HG02642 (cell line): ENCODE results near the gene FSTL1.

Experiments used
- ATAC-seq: cut with Tn5 transposase; IDR thresholded peaks from one replicate; pipeline ENCODE4 v1.9.1; 2021; ENCODE audit warnings: mild to moderate bottlenecking; ENCODE audit not compliant: unreplicated experiment, poor library complexity

Gene FSTL1

DNA sequence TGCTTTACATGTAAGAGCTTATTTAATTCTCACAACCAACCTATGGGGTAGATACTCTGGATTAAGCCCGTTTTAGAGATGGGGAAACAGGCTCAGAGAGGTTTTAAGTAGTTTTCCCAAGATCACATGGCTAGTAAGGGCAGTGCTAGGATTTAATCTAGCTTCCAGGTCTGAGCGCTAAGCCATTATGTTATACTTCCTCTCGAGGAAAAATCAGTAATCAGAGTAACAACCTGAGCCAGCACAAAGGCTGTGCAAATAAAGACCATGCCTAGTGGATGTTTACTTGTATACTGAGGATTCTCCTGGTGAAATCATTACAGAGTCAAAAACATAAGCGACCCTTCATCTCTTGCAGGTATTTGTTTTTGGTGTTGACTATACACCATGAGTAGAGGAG, 9.0 kb downstream of the FSTL1 start:
- ATAC-seq: no peak

DNA sequence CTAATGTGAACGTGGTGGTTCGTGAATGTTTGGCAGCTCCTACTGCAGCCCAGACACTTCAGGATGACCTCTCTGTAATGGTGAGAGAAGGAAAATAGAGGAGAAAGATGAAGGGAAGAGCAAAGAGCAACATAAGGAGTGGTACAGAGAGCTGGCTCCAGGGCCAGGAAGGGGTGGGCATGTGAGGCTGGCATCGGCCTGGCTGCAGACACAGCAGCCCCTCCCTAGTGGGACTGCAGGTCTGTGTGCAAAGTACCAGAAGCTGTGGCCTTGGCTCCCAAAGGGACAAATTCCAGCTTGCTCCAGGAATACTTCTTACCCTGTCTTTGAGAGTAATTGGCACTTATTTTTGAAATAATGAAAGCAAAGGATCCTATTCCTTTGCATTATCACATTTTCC, 10.0 kb downstream of the FSTL1 start:
- no peak for ATAC-seq

DNA sequence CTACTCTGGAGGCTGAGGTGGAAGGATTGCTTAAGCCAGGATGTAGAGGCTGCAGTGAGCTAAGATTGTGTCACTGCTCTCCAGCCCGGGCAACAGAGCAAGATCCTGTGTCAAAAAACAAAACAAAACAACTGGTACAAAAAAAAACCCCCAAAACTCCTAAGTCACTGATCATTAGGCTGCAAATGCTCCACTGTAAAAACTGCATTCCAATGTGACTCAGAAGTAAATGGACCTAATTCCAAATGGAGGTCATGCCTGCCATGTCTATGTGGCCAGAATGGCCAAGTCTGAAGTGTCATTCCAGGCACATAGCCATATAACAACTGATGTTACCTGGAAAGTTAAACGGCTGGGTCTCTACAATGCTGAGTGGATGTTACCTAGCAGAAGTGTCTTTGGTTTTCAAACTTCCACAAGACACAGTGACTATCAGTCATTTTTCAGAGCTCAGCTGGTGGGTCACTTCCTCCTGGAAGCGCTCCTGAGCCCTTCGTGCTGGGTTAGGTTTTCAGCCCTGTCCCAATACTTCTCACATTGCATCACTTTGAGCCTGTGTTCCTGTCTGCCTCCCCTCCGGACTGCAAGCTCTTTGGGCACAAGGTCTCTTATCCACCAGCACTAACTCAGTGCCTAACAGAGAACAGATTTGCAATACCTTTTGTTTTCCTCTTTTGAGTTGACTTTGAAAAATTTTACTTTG, 10.6 kb downstream of the FSTL1 start:
- no peak for ATAC-seq

DNA sequence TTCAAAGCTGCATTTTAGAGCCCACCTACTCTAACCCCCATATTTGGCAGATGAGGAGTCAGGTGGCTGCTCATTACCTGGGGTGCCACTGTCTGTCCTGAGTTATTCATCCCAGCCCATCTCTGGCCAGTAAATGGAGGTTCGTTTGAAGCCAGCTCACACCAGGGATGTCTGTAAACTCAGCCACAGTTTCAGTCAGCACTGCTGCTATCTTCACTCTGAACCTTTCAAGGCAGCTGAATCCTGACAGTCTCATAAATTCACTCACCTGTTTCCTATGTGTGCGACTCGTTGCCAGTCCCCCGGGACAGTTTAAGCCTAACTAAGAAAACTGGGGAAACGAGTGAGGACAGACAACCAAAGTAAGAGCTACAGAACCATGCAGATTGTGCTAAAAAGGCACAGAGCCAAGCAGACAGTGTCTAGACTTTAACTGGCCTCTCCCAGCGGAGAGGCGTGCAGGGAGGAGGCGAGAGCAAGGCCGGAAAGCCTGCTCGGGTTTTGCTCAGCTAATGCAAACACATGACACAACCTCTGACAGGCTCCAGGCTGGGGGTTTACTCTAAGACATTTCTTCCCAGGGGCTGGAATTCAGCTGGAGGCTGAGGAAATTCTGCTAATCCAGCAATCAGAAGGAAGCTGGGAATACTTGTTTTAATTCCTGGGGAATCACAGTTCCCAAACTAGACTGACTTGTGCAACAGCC, 12.0 kb downstream of the FSTL1 start:
- ATAC-seq: no peak

DNA sequence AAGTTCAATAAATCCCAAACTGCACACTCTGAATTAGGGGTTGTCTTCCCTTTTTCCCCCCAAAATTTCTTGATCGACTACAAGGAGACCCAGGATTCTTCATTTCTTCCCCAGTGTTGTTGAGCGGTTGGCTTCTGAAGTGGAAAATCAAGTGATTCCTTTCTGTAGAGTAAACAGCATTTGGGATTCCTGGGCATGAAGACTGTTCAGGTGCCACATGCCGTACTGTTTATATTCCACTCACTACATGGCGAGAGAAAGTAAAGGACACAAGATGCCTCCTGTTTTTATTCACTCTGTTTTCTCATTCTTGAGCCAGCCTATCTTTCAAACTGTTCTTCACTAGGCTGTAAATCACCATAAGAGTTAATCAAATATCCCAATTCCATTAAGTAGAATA, 12.6 kb downstream of the FSTL1 start:
- no peak for ATAC-seq

DNA sequence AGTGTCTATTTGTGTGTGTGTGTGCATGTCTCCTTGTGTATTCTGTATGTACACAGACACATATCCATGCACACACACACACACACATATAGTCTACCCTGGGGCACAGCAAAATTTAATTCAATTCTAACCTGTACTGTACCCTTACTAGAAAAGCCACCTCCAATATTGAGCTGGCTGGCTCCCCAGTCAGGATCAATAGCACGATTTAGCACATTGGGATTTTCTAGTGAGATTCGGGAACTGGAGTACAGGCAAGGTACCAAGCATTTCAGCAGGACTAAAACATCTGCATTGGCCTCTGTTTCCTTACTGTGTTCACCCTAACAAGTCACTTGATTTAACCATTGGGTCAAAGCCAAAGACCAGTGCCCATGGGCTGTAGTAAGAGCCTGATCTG, 13.2 kb downstream of the FSTL1 start:
- ATAC-seq: no peak

DNA sequence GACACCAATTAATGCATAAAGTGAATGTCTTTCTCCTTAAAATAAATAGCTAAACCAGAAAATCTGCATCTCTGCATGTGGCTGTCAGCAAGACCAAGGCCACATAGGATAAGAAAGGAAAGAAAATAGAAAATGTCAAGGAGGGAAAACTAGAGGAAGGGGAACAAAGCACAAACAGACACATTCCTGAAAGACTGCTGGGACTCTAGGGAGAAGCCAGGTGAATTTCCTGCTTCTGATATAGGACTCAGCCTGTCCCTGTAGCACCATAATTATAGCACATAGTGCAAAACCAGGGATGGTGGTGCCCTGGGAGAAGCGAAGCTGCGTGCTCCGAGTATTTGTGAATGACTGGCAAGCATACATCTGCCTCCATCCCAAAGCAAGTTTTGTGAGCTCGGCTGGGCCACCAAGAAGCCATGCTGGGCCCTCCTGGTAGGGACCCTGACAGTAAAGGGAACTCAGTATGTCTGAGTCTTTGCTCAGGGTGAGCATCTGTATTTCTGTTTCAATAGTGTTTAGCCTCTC, 14.2 kb downstream of the FSTL1 start:
- no peak for ATAC-seq

DNA sequence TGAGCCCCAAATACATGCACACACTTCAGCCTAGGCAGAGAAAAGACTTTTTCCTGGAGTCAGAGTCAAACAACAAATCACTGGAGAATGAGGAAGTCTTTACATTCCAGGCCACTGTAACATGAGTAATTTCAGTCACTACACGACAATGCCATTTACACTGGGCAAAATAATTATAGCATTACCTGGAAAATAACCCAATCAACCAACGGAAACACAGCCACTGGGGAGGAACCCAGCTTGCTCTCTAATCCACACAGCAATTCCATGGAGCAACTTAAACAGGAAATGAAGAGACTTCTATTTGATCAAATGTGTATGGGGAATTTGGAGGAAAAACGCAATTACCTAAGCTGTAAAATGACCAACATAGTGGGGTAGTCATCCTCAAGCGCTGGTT, 15.2 kb downstream of the FSTL1 start:
- no peak for ATAC-seq

DNA sequence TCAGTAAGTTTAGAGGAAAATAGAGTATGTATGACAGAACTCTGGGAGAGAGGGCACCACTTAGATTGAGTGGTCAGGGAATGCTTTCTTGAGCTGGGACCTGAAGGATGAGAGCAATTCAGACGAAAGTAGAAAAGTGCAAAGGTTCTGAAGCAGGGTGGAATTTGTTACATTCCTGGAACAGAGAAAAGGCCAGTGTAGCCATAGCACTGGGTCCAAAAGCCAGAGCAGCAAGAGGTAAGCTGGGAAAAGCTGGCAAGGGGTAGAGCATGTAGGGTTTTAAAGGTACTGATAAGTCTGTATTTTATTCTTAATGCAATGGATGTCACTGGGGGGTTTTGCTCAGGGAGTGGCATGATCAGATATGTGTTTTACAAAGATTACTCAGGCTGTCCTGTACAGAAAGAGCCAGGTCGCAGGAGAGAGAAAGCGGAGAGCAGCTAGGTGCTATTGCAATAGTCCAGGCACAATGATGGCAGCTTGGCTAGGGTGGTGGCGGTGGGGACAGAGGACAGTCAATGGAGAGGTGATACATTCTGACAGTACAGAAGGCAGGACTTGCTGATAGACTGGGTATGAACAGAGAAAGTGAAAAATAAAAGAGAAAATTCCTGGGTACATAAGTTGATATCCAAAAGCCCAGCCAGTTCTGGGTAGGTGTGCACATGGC, 17.0 kb downstream of the FSTL1 start:
- ATAC-seq: no peak

DNA sequence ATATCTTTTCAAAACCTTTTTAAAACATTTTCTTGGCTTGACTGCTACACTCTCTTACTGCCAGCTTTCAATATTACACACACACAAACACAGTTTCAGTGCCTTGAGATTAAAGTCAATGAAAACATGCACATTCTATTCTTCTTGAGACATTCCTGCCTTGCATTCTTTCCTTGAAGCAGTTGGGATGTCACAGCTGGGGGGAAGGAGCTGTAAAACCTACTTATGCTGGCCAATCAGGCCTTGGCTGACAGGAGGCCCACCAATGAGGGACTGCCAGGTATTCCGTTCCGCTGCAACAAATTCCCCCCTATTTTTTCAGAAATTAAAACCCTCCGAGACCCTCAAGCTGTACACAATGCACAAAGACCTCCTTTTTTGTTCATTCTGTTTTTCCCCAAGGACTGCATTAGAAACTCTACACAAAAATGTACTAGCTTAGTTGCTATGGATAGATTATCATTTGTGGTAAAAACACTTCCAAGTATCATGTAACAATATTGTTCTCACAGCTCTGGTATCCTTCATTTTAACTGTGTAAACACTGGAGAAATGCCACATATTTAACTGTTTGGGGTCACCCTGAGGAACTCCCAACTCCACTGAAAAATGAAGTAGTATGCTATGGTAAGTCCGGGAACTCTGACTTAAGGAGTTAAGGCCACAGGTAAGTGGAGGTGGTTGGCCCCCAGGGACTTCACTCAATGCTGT, 18.5 kb downstream of the FSTL1 start:
- no peak for ATAC-seq

DNA sequence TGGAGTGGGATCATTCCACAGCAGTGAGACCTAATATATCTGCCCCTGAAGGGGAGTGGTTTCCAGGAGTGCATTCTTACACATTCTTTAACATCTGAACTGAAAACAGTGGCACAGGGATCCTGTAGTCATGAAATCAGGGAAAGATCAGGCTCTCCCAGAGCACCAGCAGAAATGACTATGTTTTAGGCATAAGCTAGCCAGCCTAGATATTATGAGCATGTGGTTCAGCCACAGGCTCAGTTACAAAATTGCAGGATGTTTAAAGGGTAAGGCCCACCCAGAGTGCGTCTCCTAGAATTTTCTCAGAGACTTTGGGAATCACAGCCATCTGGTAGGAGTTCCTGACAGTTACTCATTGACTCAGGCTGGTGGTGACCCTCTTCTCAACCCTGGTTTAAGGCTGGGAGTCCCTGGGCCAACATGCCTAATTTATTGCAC, 20.9 kb downstream of the FSTL1 start:
- no peak for ATAC-seq

DNA sequence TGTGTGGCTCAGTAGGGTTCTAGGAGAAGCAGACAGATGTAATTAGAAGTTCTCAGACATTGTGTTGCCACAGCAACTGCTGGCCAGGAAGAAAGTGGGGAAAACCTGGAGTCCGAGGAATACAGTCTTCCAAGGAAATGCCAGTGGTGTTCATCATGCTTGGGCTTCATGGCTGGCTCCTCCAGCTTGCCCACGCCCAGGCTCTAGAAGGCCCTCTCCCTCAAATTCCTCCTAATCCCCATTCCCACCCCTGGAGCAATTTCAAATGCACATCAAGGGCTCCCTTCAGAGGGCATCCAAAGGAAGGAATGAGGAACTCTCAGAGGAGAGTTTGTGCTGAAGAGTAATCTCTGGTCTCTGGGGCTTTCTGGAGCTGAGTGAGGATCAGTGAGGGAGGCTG, 21.9 kb downstream of the FSTL1 start:
- no peak for ATAC-seq

DNA sequence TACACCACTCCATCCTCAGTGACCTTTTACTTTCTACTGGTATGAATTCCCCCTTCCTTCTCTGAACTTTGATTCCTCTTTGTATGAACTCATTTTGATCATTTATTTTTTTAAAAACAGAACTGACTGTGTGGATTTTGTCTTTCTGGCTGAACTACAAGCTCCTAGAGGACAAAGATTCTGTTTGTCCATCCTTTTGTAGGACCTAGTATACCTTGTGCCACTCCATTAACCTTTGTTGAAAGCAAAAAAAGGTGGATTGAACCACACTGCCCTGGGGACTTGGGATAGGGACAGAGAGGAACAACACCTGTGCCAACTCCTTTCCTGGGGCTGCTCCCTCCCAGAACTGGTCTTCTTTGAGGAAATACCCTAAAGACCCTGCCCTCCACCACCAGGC, 23.6 kb downstream of the FSTL1 start:
- no peak for ATAC-seq

DNA sequence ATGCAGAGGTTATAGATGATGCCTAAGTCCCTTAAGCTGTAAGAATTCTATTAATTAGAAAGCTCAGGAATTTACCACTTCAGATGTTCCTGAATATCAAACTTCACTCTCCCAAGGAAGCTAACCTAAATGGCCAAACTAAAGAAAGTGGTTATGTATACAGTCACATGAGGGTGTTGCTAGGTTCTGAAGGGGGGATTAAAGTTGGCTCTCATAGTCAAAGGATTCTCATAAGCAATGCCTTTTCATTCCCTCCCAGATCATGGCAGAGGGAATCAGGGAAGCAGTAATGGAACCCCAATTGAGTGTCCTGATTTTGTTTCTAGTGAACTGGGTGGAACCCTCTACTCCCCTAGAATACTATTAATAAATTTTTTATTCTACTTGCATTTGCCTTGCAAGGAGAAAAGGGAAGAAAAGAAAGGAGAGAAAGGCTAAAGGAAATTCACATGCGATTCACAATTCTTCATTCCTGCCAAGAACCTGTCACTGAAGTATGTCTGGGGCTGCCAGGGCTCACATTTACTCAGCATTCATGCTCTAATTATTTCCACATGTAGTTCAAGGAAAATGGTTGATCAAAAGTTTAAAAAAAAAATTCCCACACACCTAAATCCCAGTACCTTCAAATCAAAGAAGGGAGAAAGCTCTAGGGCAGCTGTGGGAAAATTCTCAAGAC, 25.1 kb downstream of the FSTL1 start:
- ATAC-seq: no peak

DNA sequence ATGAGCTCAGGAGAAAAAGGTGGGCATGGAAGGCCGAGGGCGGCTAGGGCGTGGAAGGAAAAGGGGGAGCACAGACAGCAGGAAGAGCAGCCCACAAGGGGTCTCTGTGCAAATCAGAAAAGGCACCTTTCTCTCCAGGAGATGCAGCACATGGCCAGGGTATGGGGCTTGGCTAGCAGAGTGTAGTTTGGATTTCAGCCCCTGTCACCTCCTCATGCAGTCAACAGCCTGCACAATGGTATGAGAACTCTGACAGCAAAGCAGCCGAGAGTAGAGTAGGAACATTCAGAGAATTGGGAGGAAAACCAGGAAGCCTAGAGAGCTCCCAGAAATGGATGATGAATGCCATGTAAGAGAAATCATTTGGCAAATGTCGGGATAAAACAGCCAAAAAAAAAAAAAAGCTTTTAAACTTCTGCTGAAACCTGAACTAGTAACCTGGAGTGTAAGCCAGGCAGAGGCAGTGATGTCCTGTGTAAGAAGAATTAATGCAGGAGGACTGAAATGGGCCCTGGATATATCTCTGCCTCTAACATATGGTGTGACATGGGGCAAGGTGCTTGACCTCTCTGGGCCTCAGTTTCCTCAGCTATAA, 25.7 kb downstream of the FSTL1 start:
- no peak for ATAC-seq

DNA sequence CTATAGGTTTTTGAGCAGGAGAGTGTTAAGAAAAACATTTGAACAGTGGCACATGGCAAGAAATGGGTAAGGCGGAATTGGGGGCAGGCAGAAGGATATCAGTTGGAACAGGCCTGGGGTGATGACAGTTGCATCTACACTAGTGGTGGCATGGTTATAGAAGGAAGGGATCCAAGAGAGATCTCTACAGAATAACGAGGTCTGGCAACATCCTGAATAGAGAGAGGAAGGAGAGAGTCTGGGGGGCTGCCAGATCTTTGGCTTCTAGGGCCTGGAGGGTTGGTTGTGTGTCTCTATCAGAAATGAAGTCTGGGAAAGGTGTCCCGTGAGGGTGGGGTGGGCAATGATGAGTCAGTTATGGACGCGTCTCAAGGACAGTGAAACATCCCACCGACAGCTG, 26.3 kb downstream of the FSTL1 start:
- ATAC-seq: no peak

DNA sequence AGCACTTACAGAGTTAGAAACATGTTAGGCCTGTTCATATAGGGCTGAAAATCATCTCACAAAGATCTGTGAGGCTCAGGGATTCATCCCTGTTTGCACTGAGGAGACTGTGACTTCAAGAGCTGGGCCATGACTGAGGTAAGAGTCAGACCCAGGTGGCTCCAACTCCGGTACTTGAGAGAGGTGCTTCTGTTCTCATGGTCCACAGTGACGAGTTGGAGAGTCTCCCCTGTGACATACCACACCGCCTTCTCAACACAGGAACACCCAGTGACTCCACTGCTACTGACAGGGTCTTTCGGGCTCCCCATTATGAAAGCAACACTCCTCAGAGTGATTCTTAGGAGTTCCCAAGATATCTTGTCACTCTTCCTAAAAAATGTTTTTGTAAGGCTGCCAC, 27.4 kb downstream of the FSTL1 start:
- ATAC-seq: no peak

DNA sequence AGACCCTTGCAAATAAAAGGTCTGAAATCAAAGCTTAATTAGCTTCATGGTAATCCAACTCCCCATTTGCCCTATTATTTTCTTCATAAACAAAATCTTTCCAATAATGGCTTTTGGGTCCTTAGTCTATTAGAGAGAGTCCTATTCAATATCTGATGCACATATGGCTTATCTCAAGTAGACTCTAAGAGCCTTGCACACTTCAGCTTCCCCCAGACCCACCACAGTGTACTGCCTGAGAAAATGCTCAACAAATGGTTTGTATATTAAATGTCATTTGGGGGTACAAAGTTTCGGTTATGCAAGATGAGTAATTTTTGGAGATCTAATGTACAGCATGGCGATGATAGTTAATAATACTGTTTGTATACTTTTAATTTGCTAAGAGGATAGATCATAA, 28.9 kb downstream of the FSTL1 start:
- ATAC-seq: no peak

DNA sequence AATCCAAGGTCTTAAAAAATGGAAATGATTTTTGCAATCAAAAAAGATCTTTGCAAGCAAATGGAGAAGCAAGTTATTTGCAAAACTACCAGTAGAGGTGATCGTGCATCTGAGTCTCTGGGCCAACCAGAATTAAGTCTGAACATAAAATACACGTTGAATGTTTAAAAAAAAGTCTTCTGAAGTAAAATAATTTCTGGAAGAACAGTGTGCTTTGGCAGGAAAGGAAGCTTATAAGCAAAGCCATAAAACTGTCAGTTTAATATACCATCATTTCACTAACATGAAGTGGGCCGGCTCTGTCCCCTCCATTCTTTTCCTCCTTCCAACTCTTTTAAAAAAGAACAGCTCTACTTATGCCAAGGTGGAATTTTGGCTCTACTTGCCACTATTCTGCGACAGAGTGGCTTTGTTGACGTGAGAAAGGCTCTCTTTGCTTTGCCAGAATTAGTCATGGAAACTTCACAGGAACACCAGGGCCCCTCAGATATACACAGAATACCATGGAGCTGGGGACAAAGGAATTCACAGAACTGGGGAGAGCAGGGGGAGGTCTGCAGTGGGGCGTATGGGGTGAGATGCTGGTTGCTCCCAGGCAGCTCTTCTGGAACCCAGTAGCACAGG, 29.8 kb downstream of the FSTL1 start:
- ATAC-seq: no peak
